Transverse colon (tissue), 3 donors: ENCODE results near the gene HNMT.

ENCODE experiments used
- CTCF ChIP-seq, 5 experiments: fragments of 200-600 bp in 3 of 5; fragments of 450-650 bp in 2 of 5; sonication (generic) in 3 of 5; IDR thresholded peaks; 1 replicate in 2 of 5; 2 replicates in 3 of 5; pipeline ENCODE4 v1.5.1; 2016 to 2017; ENCODE audit warnings: antibody characterized with exemption in 5 of 5, inconsistent platforms in 3 of 5, mild to moderate bottlenecking in 2 of 5, moderate library complexity in 1 of 5
- EP300 ChIP-seq: sonication (generic); formaldehyde crosslinking; IDR thresholded peaks from one replicate; pipeline ENCODE4 v1.6.1; 2017; ENCODE audit warnings: antibody characterized with exemption, low read depth

- TF ChIP-seq EP300 (no peak), CTCF (IDR thresholded peaks at IDR 0.05) (no peak)
Measured at GRCh38 chr2:138000796-138001195, 36.5 kb downstream of the HNMT start.
